GM18505 (cell line): ENCODE results near the gene DNAH3.

ENCODE experiments used
- ATAC-seq: cut with Tn5 transposase; IDR thresholded peaks from one replicate; pipeline ENCODE4 v1.9.1; 2021; ENCODE audit not compliant: unreplicated experiment
- POLR2A ChIP-seq: IDR thresholded peaks from 4 replicates; pipeline ENCODE4 v1.6.1; 2011; ENCODE audit warnings: borderline replicate concordance; ENCODE audit not compliant: insufficient read depth, insufficient read length; ENCODE audit errors: extremely low read depth

The DNAH3 gene

DNA sequence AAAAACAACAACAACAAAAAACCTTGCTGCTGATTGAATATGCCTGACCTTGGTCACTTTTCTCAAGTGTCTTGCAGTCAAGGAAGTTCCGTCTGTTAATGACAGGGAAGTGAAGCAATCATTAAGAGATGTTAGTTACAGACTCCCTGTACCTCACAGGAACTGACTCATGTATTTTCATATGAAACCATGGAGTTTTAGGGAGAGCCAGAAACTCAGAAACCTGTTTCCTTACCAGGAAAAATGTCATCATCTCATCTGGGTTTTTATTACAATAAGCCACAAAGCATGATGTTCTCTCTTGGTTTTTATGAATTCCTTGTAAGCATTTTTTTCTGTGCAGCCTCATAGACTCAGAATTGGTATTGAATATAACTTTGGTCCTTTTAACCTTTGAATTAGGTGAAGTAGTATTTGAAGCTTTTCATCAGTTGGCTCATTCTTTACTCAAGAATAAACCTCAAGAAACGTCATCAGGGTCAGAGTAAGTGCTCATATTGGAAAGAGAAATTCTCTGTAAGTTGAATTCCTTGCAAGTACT, 239.8 kb downstream of the DNAH3 start:
- ATAC-seq = no peak
- no peak for TF ChIP-seq POLR2A

DNA sequence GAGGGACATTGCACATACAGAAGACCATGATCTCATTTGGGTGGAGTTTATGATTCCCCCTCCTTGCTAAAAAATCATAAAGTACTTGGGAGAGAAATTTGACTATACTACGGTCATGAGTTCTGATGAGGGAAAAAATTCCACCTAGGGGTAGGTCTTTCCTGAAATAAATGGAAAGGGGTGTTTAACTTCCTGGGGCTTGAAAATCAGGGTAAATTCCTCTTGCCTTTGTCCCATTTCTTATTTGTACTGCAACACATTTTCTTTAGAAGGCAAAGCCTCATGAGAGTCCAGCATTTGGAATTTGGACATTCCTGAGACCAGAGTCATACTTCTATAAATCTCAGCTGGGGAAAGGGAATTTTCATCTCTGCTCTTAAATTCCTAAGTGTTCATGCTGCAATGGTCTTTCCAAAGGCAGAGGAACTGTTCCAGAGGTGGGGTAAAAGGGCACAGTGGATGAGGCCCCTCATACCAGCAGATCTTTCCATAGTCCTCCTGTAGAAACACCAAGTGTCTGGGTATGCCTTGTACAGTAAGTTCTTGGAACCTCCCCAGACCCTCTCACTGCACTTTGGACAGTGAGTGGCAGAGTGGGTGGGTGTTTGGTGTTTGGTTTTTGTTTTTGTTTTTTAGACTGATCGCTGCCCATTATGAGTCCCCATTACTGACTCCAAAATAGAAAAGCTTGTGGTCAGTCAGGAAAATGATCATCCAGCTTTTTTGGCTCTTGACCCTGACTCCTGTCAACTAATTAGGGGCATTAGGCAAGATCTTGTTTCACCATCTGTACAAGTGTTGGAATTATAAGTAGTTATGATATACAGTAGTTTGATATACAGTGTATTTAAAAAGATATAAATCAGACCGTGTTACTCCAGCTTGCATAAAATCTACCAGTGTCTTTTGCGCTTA, 244.0 kb downstream of the DNAH3 start:
- TF ChIP-seq POLR2A = no peak

DNA sequence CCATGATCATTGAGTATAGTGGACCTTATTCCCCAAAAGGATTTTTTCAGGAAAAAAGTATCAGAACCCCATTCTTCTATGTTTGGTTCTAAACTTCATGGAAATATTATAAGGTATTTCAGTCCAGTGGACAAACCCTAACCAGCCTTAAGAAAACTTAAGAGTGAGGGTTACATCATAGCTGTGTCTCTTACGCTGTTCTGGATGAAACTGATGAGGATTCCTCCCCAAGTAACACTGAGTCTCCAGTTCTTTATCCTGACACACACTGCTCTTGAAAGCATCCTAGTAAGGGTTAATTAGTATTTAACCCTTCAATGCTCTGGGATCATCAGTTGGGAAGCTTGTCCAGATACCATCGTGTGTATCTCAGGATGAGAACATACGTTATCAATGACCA, 245.1 kb downstream of the DNAH3 start:
- TF ChIP-seq POLR2A = no peak
- no peak for ATAC-seq

More for the DNA sequence above, 244.0 kb downstream of the DNAH3 start:
- no peak for ATAC-seq

DNA sequence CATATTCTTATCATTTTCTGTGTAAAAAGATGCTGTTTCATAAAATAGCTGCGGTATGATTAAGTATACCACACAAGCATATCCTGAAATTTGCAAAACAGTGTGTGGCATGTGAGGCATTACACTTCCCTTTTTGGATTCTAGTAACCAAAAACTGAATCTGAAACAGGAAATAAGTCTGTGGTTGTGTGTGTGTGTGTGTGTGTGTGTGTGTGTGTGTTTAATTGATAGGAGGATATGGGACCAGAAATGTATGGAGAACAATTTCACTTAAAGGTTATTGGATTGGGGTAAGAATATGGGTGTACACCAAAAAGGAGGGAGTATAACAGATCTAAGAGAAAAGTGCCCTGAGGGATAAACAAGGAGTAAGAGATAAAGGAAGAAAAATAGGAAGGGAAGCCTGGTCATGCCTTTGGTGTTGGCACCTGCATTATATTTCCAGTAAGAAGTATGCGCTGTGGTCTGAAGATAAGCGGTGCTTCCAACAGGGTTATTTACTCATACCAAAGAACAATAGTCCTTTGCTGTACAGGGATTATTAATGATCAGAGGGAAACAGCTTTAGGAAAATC, 246.1 kb downstream of the DNAH3 start:
- no peak for TF ChIP-seq POLR2A
- no peak for ATAC-seq

DNA sequence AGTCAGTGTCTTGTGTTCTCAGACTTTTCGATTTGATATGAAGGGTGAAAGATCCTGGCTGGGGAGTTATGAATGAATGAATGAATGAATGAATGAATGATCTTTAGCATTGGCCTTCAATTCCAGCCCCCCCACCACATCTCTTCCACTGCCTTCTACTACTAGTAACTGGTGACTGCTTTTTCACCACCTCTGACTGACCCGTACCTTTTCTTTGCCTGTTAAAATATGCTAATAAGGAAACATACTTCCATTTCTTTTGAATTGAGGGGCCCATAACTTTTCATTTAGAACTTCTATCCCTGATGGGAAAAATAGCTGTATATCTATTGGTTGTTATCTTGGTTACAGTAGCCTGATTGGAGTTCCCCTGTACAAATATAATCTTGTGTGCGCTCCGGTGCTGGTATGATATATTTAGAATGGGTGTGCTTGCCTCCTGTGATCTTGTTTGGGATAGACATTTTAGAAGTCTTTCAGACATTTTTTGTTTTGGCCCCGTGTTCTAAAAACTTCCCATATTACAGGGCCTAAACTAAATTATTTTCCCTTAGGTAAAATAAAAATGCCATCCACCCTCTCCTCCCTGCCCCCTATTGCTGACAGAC, 246.6 kb downstream of the DNAH3 start:
- no peak for TF ChIP-seq POLR2A
- no peak for ATAC-seq

DNA sequence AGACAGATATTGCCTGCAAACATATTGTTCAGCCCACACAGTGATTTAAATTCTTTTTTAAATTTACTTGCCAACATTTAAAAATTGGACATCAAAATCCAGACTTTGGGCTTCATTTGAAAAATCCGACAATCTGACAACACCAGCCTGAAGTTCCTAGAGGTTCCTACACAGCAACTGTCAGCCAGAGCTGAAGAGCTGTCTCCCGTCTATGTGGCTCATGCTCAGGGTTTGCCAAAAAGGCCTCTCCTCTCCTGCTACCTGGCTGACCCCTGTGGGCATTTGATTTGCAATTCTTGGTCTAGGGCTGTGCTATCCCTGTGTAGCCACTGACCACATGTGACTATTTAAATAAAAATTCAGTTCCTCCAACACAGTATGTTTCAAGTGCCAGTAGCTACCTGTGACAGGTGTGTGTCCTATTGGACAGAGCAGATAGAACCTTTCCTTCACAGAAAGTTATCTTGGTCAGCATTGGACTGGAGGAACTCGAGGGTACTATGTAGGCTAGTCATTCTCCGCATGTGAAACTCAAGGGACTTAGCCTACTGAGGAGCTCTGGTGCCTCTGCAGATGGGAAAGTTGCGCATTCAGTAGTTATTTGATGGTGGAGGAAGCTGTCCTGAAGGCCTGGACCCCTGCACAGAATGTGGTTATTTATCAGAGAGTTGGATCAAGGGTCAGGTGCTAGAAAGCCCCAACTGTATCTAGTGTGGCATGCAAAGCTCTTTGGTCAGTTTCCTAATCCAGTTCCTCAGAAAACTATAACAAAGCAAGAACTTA, 247.3 kb downstream of the DNAH3 start:
- ATAC-seq = no peak
- TF ChIP-seq POLR2A = no peak

DNA sequence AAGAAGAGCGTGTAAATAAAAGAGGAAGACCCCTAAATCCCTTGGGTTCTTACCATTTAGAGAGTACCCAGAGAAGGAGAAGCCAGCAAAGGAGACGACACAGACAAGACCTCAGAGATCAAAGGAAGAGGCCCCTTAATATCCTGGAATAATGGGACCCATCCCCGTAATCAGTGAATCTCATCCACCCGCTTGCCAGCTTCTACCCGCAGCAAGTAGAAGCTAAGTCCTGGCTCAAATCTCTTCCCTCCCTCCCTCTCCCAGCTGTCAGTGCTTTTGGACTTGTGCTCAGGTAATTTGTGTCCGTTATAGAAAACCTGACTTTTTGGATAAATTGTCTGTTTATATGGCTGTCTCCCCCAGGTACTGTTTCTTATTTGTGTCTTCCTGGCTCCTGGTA, 248.2 kb downstream of the DNAH3 start:
- TF ChIP-seq POLR2A = no peak
- no peak for ATAC-seq

DNA sequence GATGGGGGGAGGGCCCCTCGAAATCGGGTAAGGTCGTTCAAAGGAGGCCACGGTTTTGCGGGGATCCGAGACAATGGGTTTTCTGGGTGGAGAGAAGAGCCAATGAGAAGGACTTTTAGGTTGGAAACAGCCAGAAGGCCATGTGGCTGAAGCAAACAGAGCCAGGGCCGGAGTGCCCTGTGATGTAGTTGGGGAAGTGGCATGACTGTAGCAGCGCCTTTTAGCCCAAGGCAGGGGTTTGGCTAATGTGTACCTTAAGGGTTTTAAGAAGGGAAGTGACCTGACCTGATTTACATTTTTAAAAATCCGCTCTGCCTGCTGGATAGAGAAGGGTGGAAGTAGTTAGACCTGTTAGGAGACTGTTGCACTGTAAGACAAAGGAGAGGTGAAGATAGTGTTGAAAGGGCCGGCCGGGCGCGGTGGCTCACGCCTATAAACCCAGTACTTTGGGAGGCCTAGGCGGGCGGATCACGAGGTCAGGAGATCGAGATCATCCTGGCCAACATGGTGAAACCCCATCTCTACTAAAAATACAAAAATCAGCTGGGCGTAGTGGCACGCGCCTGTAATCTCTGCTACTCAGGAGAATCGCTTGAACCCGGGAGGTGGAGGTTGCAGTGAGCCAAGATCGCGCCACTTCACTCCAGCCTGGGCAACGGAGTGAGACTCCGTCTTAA, 249.1 kb downstream of the DNAH3 start:
- no peak for ATAC-seq
- peak; percentile 56 for TF ChIP-seq POLR2A

DNA sequence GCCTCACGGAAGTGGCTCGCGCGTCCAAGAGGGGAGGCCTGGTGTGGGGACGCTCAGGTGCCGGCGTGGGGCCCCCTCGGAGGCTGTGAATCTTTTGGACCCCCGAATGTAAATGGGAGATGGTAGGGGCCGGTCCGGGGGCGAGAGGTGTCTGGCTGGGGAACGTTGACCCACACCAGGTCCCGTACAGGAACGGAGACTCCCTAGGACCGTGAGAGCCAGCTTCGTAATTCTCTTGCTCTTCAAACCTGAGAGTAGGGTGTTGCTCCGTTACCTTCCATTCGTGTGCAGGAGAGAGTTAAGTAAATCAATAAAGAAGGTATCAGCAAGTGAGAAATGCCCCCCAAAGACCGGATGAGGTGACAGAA, 249.6 kb downstream of the DNAH3 start:
- no peak for TF ChIP-seq POLR2A
- no peak for ATAC-seq

DNA sequence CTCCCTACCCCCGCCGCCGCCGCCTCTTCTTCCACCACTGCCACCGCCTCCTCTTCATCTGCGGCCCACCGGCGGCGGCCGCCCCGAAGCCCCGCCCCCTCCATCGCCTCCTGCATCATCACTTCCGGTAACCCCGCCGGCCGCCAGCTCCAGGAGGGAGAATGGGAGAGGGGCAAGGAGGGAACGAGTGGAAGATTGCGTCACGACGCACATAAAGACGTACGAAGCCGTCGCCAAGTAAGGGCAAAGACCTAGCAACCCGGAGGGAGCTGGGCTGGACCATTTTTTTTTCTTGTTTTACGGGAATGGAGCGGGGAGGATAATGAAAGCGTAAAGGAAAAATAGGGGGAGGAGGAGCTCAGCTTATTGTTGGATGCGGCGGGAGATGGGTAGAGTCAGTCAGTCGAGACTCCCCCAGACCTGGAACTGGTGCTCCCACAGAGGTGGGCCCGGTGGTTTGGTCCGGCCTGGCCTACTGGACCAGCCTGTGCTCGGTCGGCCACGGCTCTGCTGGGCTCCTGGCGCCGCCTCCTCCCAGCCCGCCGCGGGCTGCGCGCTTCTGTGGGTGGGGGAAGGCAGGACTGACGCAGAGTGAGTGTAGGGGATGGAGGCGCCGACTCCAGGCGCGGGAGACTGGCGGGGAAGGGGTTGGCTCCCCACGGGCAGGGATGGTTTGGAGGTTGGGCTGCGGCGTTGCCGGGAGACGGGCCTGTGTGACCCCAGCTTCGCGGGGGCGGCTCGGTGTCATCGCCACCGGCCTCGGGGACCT, 250.2 kb downstream of the DNAH3 start, which contains the start of the genes DCUN1D3 and LYRM1:
TSS of gene DCUN1D3 (minus strand) at position 60 of the 769 bp plus-strand sequence. CDS start 37,820 bp downstream, outside the sequence.
TSS of gene LYRM1 (plus strand) at position 473 of the 769 bp plus-strand sequence. CDS start 14,785 bp downstream, outside the sequence.
- peak; percentile 86 for TF ChIP-seq POLR2A
- ATAC-seq = peak; percentile 64

DNA sequence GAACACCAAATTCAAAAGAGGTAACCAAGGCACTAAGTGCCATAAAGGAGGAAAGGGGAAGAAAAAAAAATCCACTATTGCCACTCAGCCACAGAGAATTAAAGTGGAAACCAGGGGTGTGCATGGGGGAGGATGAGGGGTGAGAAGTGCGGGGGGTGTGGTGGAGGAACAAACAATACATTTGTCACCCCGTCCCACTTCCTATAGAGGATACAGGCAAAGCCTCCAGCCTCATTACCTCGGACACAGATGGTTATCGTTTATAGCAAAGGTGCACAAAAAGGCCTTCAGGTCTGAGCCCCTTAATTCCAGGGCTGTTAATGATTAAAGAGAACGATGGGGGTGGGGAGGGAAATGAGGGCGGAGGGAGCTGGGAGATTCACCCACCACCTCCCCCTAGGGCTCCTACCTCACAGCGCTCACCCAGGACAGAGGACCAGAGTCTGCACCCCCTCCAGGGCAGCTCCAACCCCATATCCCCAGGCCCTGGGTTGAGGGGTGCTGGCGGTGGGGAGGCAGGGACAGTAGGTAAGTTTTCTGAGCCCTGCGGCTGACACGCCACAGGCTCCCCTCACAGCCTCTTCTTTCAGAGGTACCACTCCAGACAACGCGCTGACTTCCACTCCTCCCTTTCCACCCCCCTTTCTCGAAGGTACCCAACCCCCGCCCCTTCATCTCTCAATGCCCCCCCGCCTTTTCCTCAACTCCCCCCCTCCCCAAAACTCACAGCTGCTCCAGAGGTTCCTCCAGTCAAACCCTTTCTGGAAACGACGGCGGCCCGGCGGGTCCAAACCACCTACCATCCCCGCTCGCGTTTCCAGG, 251.0 kb downstream of the DNAH3 start:
- ATAC-seq = no peak

More for the DNA sequence above, 251.0 kb downstream of the DNAH3 start:
- TF ChIP-seq POLR2A = no peak
